Stimulated activated CD4-positive, alpha-beta T cell treated with anti-CD3 and anti-CD28 coated beads, Interleukin-1b, Interleukin-23, amount 100 ng/mL, for 24 hours (primary cell): ENCODE measurements around the gene DYRK1B.
"Not testable (repeated sequence)": the region's sequence is repeated elsewhere in the genome, so short reads cannot be mapped to it uniquely, and the experiment has no call there.

ENCODE experiments used
- DNase-seq, 4 experiments: peaks; one replicate each; pipeline ENCODE4 v3.0.0-alpha.2; 2020; ENCODE audit warnings: low read depth in 4 of 4, low spot score in 1 of 4

The DYRK1B gene

GRCh38 chr19:39833464-39834286, at the start of gene DYRK1B:
Gene DYRK1B, minus strand, starts transcription at chr19:39834162. Its CDS starts 2,295 bp downstream, at chr19:39831867.
- DNase-seq: peak; percentile 90 to 94 (median 92)

DNA sequence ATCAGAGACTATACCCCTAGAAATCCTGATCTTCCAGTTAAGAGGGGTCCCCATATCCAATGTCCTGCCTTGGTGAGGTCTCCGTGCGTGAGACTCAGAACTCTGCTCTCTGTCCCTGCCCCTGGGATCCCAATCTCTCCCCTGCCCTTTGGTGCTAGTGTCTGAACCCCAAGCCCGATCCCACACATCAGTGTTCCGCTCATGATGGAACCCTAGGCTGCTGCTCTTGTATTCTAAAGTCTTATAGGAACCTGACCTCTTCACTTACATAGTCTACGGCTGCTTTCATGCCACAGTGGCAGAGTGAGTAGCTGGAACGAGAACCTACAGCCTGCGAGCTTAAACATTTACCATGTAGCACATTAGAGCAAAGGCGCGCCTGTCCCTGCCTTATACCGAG, 48.7 kb upstream of the DYRK1B start:
- DNase-seq: not testable (repeated sequence)

GRCh38 chr19:39881495-39882110, 47.6 kb upstream of the DYRK1B start:
- not testable (repeated sequence) for DNase-seq

- not testable (repeated sequence) for DNase-seq
These were observed 46.3 kb upstream of the DYRK1B start for GRCh38 chr19:39880241-39880640.

GRCh38 chr19:39879796-39880195, 45.8 kb upstream of the DYRK1B start:
- DNase-seq: not testable (repeated sequence)

GRCh38 chr19:39878866-39879265, 44.9 kb upstream of the DYRK1B start:
- not testable (repeated sequence) for DNase-seq

- DNase-seq: no peak
These were observed 44.4 kb upstream of the DYRK1B start for GRCh38 chr19:39878398-39878797.

- DNase-seq: not testable (repeated sequence)
These were observed 44.0 kb upstream of the DYRK1B start for GRCh38 chr19:39877982-39878381.

DNA sequence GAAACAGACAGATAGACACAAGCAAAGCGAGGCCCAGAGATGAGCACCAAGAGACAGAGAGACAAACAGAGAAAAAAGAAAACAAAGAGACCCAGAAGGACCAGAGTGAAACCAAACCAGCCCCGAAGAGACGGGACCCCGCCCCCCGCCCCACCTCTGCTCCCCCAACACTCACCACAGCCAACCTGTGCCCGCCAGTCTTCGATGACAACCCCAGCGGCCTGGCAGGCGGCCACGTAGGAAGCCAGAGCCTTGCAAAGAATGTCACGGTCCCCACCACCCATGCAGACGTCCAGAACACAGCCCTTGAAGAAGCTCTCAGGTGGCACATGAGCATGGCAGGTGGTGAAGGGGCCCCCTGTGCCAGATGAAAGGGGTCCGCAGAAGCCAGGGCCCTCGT, 43.5 kb upstream of the DYRK1B start:
- DNase-seq: not testable (repeated sequence)

DNA sequence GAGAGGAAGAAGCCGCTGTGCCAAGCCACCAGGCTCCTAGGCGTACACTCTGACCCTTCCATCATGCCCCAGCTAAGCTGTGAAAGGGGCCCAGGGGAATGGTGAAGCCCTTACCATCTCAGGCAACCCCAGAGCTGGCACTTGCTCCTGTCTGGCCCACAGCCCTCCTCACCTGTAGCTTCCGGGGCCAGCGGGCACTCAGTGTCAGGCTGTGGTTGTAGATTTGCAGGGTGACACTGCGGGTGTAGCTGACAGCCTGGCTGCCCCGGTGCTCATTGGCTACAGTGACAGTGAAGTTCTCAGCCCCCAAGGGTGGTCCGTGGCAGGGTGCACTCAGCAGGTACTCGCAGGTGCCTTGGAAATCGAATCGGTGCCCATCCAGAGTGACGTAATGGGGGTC, 42.5 kb upstream of the DYRK1B start:
- DNase-seq: not testable (repeated sequence)

DNA sequence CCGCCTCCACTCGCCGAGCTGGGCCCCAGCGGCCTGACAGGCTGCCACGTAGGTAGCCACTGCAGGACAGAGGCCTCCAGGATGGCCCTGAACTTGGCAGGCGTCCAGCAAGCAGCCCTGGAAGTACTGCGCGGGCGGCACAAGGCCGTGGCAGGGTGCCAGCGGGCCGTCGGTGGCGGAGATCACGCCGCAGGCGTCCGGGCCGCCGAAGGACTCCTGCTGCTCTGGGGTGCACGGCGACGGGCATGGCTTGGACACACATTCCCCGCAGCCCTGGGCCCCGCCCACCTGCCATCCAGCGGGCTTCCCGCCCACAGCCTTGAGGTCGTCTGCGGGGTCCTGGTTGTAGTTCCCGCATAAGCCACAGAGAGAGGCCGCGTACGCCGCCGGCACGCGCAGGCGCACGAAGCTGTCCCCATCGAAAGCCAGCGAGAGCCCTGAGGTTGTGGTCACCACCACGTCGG, 41.5 kb upstream of the DYRK1B start:
- not testable (repeated sequence) for DNase-seq

DNA sequence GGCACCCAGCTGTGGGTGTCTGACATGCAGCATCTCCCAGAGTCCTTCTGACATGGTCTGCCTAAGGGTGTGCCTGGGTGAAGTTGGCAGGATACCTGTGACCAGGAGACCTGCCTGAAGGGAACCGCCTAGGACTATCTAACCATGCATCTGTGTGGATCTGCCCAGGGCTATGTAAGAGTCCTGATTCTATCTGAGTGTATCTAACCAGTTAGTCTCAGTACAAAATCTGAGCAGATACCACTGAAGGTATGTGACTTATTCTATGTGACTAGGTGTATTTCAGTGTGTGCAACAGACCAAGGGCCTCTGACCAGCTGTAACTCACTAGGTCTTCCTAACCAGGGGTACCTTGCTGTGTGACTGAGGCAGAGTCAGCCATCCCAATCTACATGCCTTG, 40.4 kb upstream of the DYRK1B start:
- no peak for DNase-seq

GRCh38 chr19:39873385-39873784, 39.4 kb upstream of the DYRK1B start:
- DNase-seq: no peak

- DNase-seq: no peak
These were observed 38.2 kb upstream of the DYRK1B start for GRCh38 chr19:39871886-39872866.

- DNase-seq: no peak
These were observed 37.4 kb upstream of the DYRK1B start for GRCh38 chr19:39871362-39871761.

- DNase-seq: no peak
These were observed 36.4 kb upstream of the DYRK1B start for GRCh38 chr19:39870171-39870971.

DNA sequence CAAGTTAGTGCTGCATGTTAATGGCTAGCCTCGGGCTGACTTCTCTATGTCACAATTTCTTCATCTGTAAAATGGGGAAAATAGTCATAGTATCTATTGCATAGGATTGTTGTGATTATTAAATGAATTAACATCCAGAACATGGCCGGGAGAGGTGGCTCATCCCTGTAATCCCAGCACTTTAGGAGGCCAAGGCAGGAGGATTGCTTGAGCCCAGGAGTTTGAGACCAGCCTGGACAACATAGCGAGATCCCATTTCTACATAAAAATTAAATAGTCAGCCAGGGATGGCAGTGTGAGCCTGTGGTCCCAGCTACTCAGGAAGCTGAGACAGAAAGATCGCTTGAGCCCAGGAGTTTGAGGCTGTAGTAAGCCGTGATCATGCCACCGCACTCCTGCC, 34.0 kb upstream of the DYRK1B start:
- no peak for DNase-seq

- no peak for DNase-seq
These were observed 33.2 kb upstream of the DYRK1B start for GRCh38 chr19:39867133-39867532.

- no peak for DNase-seq
These were observed 32.0 kb upstream of the DYRK1B start for GRCh38 chr19:39865953-39866352.

DNA sequence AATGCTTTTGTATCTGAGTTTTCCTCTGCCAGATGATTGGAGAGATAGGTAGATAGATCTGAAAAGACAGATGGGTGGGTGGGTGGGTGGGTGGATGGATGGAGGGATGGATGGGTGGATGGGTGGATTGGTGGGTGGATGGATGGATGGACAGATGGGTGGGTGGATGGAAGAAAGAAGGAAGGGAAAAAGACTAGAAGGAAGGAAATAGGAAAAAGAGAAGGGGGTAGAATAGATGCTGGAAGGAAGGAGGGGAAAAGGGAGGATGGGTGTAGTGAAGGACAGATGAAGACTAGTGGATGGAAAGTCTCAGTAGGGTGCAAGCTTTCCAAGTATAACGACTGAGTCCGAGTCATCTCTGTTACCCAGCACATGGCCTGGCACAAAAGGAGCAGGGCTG, 31.2 kb upstream of the DYRK1B start:
- no peak for DNase-seq
